ENCODE results near the gene PHYKPL.

Gene PHYKPL

DNA sequence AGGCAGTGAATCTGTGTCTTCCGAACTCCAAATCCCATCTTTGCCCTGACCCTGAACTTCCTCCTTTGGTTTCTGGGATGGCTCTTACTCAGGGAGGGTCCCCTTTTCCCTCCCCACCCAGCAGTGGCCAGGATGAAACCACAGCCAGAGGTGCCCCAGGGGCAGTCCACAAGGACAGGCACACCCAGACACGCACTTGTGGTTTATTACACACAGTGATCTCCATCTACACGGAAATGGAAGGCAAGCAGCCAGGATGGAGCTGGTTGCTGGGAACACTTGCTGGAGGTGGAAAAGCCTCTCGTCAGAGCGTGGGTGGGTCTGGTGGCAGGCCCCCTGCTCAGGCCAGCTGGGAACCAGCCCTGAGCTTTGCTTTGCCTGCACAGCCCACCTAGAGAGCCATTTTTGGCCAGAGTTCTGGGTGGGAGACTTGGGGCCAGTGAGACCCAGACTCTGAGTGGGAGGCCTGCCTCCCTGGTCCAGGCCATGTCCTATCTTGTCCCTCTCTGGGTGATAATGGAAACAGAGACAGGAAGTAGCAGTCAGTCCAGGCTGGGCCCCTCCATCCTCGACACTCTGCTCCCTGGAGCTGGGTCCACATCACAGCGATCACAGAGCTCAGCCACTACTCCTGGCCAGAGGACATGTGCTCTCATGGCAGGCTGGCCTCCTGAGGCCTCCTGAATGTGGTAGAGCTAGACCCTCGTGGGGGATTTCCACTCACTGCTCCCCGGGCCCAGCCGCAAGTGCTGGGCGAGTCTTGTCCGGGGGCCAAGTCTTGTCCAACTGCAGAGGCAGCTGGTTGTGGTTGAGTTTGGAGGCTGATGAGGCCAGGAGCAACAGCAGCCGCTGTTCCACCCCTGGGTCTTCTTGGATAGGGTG, 5.1 kb upstream of the PHYKPL start:
- Histone ChIP-seq H3K9ac (ENCODE audit: low read depth, low read length) (no peak overlapping the region), H3K4me1 (ENCODE audit: control insufficient read depth, insufficient read depth, low read length) (peaks cover 11% of the 10 kb centered on the region), H3K9me3 (replicated peaks; ENCODE audit: low read length) (no peaks in the 10 kb centered on the region), H3K4me2 (ENCODE audit: low read length) (no peak overlapping the region), H3K36me3 (ENCODE audit: insufficient read depth, low read length) (no peaks in the 10 kb centered on the region), H3K27me3 (ENCODE audit: control insufficient read depth, insufficient read depth, low read length) (no peaks in the 10 kb centered on the region), H3K4me3 (ENCODE audit: low read length) (no peak overlapping the region)

- Histone ChIP-seq H3K27me3 (ENCODE audit: control insufficient read depth, insufficient read depth, low read length) (no peaks in the 10 kb centered on the region), H3K4me3 (ENCODE audit: low read length) (no peak overlapping the region), H3K9me3 (replicated peaks; ENCODE audit: low read length) (no peaks in the 10 kb centered on the region), H3K4me1 (ENCODE audit: control insufficient read depth, insufficient read depth, low read length) (peaks cover 13% of the 10 kb centered on the region), H3K9ac (ENCODE audit: low read depth, low read length) (no peak overlapping the region), H3K36me3 (ENCODE audit: insufficient read depth, low read length) (no peaks in the 10 kb centered on the region), H3K4me2 (ENCODE audit: low read length) (no peak overlapping the region)
Measured at GRCh38 chr5:178236679-178237078, 4.1 kb upstream of the PHYKPL start.

- H3K27me3 ChIP-seq (ENCODE audit: control insufficient read depth, insufficient read depth, low read length), result no peaks in the 10 kb centered on the region
- H3K4me2 ChIP-seq (ENCODE audit: low read length), result no peak overlapping the region
- H3K9me3 ChIP-seq (replicated peaks; ENCODE audit: low read length), result no peaks in the 10 kb centered on the region
- peaks cover 18% of the 10 kb centered on the region for H3K4me1 ChIP-seq (ENCODE audit: control insufficient read depth, insufficient read depth, low read length)
- no peak overlapping the region for H3K9ac ChIP-seq (ENCODE audit: low read depth, low read length)
- no peak overlapping the region for H3K4me3 ChIP-seq (ENCODE audit: low read length)
- H3K36me3 ChIP-seq (ENCODE audit: insufficient read depth, low read length), result no peaks in the 10 kb centered on the region
Measured at GRCh38 chr5:178236126-178236525, 3.5 kb upstream of the PHYKPL start.

DNA sequence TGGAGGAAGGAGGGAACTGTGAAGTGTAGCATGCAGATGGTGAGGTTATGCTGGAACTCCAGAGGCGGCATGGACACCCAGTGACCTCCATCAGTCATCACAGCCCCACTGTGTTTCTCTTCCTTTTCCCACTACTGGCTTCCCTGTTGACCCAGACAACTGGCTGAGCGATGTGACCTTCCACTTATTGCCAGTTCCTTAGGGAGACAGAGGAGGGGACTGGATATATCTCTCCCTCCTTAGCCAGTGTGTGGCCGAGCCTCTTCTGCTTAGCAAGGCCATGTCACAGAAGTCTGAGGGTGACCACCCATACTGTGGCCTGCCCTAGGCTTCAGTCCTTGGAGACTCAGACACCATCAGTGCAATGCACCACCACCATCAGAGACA, 3.0 kb upstream of the PHYKPL start:
- H3K27me3 ChIP-seq (ENCODE audit: control insufficient read depth, insufficient read depth, low read length), result no peaks in the 10 kb centered on the region
- peaks cover 24% of the 10 kb centered on the region for H3K4me1 ChIP-seq (ENCODE audit: control insufficient read depth, insufficient read depth, low read length)
- H3K4me3 ChIP-seq (ENCODE audit: low read length), result no peak overlapping the region

DNA sequence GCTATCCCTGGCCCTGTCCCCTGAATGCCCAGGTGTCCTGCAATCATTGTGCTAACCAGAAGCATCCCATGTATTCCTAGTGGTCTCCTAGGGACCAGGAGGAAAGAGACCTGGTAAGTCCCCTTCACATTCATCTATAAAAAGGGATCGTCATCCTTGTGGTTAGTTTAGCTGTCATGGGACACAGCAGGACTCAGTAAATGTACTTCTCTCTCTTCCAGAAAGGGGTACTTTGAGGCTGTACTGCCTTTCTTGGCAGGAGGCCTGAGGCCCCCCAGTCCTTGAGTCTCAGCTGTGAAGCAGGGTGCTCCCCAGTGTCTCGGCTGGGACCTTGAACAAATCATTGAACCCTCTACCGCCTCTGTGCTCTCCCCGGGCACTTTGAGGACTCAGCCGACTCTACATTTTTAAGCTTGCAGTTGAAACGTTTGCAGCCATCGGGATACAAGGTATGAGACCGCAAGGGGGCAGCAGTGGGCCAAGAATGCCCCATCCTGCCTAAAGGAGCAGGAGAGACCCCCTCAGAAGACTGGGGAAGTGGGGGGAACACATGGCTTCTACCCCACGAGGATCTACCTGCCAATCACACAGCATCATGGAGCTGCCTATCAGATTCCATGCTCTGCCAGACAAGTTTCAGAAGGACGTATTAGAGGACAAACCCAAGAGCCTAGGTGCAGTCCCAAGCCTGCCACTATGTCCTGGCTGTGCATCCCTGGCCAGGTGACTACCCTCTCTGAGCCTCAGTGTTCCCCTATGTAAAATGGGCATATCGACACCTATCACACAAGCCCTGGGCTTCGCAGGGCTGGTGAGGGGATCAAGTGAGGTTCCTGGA, 2.4 kb upstream of the PHYKPL start:
- Histone ChIP-seq H3K36me3 (ENCODE audit: insufficient read depth, low read length) (peaks cover 4% of the 10 kb centered on the region), H3K4me3 (ENCODE audit: low read length) (no peak overlapping the region), H3K4me2 (ENCODE audit: low read length) (no peak overlapping the region), H3K9ac (ENCODE audit: low read depth, low read length) (no peak overlapping the region), H3K27me3 (ENCODE audit: control insufficient read depth, insufficient read depth, low read length) (no peaks in the 10 kb centered on the region), H3K9me3 (replicated peaks; ENCODE audit: low read length) (no peaks in the 10 kb centered on the region), H3K4me1 (ENCODE audit: control insufficient read depth, insufficient read depth, low read length) (peaks cover 25% of the 10 kb centered on the region)

More for the DNA sequence above, 3.0 kb upstream of the PHYKPL start:
- Histone ChIP-seq H3K4me2 (ENCODE audit: low read length) (no peak overlapping the region), H3K9me3 (replicated peaks; ENCODE audit: low read length) (no peaks in the 10 kb centered on the region), H3K9ac (ENCODE audit: low read depth, low read length) (no peak overlapping the region), H3K36me3 (ENCODE audit: insufficient read depth, low read length) (no peaks in the 10 kb centered on the region)

- peaks cover 12% of the 10 kb centered on the region for H3K36me3 ChIP-seq (ENCODE audit: insufficient read depth, low read length)
- H3K9me3 ChIP-seq (replicated peaks; ENCODE audit: low read length), result no peaks in the 10 kb centered on the region
- H3K4me2 ChIP-seq (ENCODE audit: low read length), result no peak overlapping the region
- no peak overlapping the region for H3K4me3 ChIP-seq (ENCODE audit: low read length)
- H3K27me3 ChIP-seq (ENCODE audit: control insufficient read depth, insufficient read depth, low read length), result no peaks in the 10 kb centered on the region
- H3K4me1 ChIP-seq (ENCODE audit: control insufficient read depth, insufficient read depth, low read length), result peaks cover 27% of the 10 kb centered on the region
- no peak overlapping the region for H3K9ac ChIP-seq (ENCODE audit: low read depth, low read length)
Measured at GRCh38 chr5:178234121-178234749, 1.6 kb upstream of the PHYKPL start.

DNA sequence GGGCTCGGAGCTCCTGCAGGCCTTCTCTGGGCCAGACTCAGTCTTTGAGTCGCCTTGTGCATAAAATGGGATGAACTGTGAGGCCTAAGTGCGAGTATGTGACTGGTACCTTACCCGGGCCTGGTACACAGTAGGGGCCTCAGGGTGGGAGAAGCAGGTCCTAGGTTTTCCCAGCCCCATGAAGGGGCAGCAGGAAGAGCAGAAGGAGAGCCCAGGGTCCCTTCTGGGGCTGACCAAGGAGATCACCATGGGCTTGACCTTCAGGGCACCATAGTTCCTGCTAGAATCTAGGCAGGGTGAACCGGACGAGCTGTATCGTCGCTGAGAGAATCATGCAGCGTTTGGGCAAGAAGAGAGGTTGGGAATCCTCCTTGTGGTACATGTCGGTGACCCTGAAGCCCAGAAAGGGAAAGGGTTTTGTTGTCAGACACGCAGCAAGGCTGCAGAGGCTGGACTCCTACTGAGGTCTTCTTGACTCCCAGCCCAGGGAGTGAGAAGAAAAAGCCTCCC, 373 bp upstream of the PHYKPL start:
- peaks cover 22% of the 10 kb centered on the region for H3K36me3 ChIP-seq (ENCODE audit: insufficient read depth, low read length)
- H3K4me3 ChIP-seq (ENCODE audit: low read length), result peak overlapping the region; percentile 96
- peaks cover 29% of the 10 kb centered on the region for H3K4me1 ChIP-seq (ENCODE audit: control insufficient read depth, insufficient read depth, low read length)
- peak overlapping the region; percentile 99 for H3K4me2 ChIP-seq (ENCODE audit: low read length)
- H3K27me3 ChIP-seq (ENCODE audit: control insufficient read depth, insufficient read depth, low read length), result no peaks in the 10 kb centered on the region
- peak overlapping the region; percentile 94 for H3K9ac ChIP-seq (ENCODE audit: low read depth, low read length)
- H3K9me3 ChIP-seq (replicated peaks; ENCODE audit: low read length), result no peaks in the 10 kb centered on the region

DNA sequence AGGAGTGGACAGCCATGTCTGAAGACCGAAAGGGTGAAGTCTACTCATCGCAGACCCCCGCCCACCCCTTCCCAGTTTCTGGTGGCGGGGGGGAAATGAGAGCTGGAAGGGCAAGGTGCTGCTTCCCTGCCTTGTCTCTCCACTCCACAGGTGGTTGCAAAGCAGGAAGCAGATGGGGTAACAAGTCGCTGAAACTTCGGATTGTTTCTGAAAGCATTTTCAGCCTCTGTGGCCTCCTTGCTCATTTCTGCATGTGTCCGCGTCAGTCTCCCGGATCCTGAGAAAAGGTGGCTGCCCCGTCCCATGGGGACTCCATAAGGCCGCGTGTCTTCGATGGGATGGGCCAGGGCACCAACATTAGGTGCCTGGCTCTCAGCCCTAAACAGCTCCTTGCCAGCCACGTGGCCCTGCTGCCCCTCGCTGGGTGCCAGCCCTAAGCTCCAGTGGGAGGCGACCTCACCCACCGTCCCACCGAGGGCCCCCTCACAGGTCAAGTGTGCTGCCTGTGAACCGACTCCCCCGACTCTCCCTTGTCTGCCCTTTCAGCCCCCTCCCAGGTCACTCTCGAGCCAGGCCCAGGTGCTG, 971 bp downstream of the PHYKPL start:
- H3K4me2 ChIP-seq (ENCODE audit: low read length), result peak overlapping the region; percentile 99
- no peaks in the 10 kb centered on the region for H3K9me3 ChIP-seq (replicated peaks; ENCODE audit: low read length)
- peaks cover 33% of the 10 kb centered on the region for H3K36me3 ChIP-seq (ENCODE audit: insufficient read depth, low read length)
- peak overlapping the region; percentile 96 for H3K4me3 ChIP-seq (ENCODE audit: low read length)
- peaks cover 30% of the 10 kb centered on the region for H3K4me1 ChIP-seq (ENCODE audit: control insufficient read depth, insufficient read depth, low read length)
- no peaks in the 10 kb centered on the region for H3K27me3 ChIP-seq (ENCODE audit: control insufficient read depth, insufficient read depth, low read length)
- peak overlapping the region; percentile 94 for H3K9ac ChIP-seq (ENCODE audit: low read depth, low read length)

DNA sequence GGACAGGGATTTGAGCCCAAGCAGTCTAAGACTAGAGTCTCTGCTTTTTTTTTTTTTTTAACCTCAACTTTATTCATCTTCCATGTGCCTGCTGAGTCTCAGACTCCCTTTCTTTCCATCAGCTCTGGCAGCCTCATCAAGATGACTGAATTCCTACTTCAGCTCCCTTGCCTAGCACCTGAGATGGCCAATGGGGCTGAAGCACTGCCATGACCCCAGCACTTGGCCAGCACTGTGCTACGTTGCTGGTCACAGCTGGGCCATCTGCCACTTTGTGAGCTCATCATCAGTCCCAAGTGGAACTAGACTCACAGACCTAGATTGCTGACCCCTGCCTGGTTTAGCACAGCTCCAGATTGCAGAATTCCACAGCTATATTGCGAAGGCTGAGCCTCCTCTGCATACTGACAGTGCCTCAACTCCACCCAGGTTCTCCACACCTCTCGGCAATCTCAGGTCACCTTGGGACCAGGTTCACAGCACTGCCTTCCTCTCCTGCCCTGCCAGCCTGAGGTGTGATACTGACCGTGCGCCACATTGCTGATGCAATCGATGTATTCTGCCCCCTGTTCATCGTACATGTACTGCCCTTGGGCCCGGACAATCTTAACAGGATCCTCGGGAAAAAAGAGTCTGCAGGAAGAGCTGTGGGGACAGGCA, 1.6 kb downstream of the PHYKPL start:
- Histone ChIP-seq H3K9me3 (replicated peaks; ENCODE audit: low read length) (no peaks in the 10 kb centered on the region), H3K4me3 (ENCODE audit: low read length) (peak overlapping the region; percentile 96), H3K27me3 (ENCODE audit: control insufficient read depth, insufficient read depth, low read length) (no peaks in the 10 kb centered on the region), H3K36me3 (ENCODE audit: insufficient read depth, low read length) (peaks cover 36% of the 10 kb centered on the region), H3K4me2 (ENCODE audit: low read length) (peak overlapping the region; percentile 99), H3K9ac (ENCODE audit: low read depth, low read length) (peak overlapping the region; percentile 94), H3K4me1 (ENCODE audit: control insufficient read depth, insufficient read depth, low read length) (peaks cover 30% of the 10 kb centered on the region)

DNA sequence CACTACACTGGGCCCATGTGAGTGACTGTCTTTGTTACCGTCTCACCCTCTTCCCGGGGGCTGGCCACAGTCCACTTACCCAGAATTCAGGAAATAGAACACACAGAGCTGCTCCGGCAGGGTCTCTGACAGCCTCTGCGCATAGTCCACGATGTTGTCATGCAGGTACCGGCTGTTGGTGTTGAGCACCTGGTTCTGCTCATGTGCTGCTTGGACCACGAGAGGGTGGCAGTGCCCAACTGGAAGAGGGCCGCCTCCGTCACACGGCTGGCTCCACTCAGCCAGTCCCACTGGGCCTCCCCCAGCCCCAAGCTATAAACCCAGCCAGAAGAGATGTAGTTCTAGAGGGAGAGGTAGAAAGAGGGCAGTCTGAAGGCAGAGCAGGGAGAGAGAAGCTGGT, 2.7 kb downstream of the PHYKPL start:
- H3K9ac ChIP-seq (ENCODE audit: low read depth, low read length), result no peak overlapping the region
- H3K9me3 ChIP-seq (replicated peaks; ENCODE audit: low read length), result no peaks in the 10 kb centered on the region
- H3K36me3 ChIP-seq (ENCODE audit: insufficient read depth, low read length), result peaks cover 43% of the 10 kb centered on the region
- no peaks in the 10 kb centered on the region for H3K27me3 ChIP-seq (ENCODE audit: control insufficient read depth, insufficient read depth, low read length)
- H3K4me1 ChIP-seq (ENCODE audit: control insufficient read depth, insufficient read depth, low read length), result peaks cover 30% of the 10 kb centered on the region
- H3K4me2 ChIP-seq (ENCODE audit: low read length), result peak overlapping the region; percentile 23
- no peak overlapping the region for H3K4me3 ChIP-seq (ENCODE audit: low read length)

Data from skeletal muscle satellite cell (primary cell).